Right cardiac atrium (tissue), 5 donors: ENCODE measurements around the gene CAV2. TPM values are rescaled to one million over a fixed set of nuclear protein-coding genes. Genes with fewer than 3 reads are reported as not detected.

Source experiments
- ATAC-seq, 2 donors: fragments of 200-7000 bp; cut with Tn5 transposase; one replicate each; pipeline versions ENCODE4 v1.8.0 to v1.9.1; 2020; ENCODE audit warnings: moderate library complexity in 2 of 2, mild to moderate bottlenecking in 1 of 2
- DNase-seq, 3 donors: peaks; one replicate each; pipeline ENCODE4 v3.0.0-alpha.2; 2020
- H3K27ac ChIP-seq: one replicate; pipeline ENCODE4 v1.5.1; 2013; ENCODE audit warnings: mild to moderate bottlenecking, low read length, control low read depth, moderate library complexity
- H3K27me3 ChIP-seq: one replicate; pipeline ENCODE4 v1.6.1; 2013; ENCODE audit not compliant: control insufficient read depth, insufficient read depth
- H3K4me1 ChIP-seq: one replicate; pipeline ENCODE4 v1.6.1; 2013; ENCODE audit warnings: low read length; ENCODE audit not compliant: control insufficient read depth, insufficient read depth
- H3K4me3 ChIP-seq: one replicate; pipeline ENCODE4 v1.5.1; 2013; ENCODE audit warnings: low read length, control low read depth
- H3K9me3 ChIP-seq: one replicate; pipeline ENCODE4 v1.6.1; 2013; ENCODE audit warnings: low read length; ENCODE audit not compliant: control insufficient read depth
- WGBS: extraction: QIAGEN DNeasy Blood & Tissue Kit; methylation state at CpG from one replicate; pipeline ENCODE4 v1.1.7; 2013; 5-methylcytosine and 5-hydroxymethylcytosine counted together
- intact Hi-C, 4 donors: fragments of 100-400 bp; cut with DNase I; formaldehyde crosslinking; loops; one replicate each; pipeline versions ENCODE4 v1.11.0 to v1.14.0; 2022 to 2023
- polyA plus RNA-seq: library from polyadenylated mRNA; stranded (reverse); fragments of 200-250 nt; gene quantifications from one replicate; pipeline ENCODE4 v1.2.3, GENCODE V29; 2013
- total RNA-seq, 4 donors: library from RNA; stranded (reverse); fragmentation: NEBNext Ultra II Directional; extraction: Animal tissue kit (Norgen Biotek cat#: 25700); gene quantifications; one replicate each; pipeline ENCODE4 v1.2.1, GENCODE V29; 2021
- donor health status: healthy with polysubstance abuse.
- donor health status: DM: no; HTN: yes; CAD: no.
- donor health status: DM: no; HTN: no; CAD: no.
- donor health status: DM: no; HTN: yes; CAD: no; lungs with severe emphysema.
- donor health status: DM: yes; HTN: yes; CAD: no.

CAV2 gene
- total and polyA plus RNA-seq, 5 donors: 136 to 233 (median 186) TPM

DNA sequence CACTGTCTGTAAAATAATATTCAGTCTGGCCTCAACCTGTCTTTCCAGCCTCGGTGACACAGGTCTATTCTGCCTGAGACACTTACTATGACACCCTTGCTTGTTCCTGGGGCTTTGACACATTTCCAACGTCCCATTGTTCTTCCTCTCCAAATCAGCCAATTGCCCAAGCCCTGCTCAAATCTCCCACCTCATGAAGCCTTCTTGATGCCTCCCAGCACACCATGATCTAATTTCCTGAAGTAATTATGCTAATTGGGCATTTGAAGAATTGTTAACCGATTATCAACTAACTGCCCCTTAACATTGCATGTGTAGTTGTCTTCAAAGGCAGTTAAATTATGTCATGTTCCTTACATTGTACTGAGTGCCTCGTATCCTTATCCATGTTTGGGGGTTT, 58.4 kb downstream of the CAV2 start:
- intact Hi-C loops: no loop called here
- DNase-seq: no peak
- no peak for ATAC-seq
- Histone ChIP-seq H3K4me1 (peaks cover 15% of the 10 kb centered on the region), H3K27me3 (no peaks in the 10 kb centered on the region), H3K27ac (peak overlapping the region; percentile 32), H3K4me3 (no peak overlapping the region), H3K9me3 (no peaks in the 10 kb centered on the region)
- WGBS: 65% methylated on average over 4 of the region's 4 CpGs

Other genes starting within 250 kb of the CAV2 start
- 100 to 1,000 TPM; 298 to 502 (median 380) TPM for gene CAV1, start 25.3 kb downstream of the CAV2 start, total RNA-seq
- 269 TPM for gene CAV1, start 25.3 kb downstream of the CAV2 start, polyA plus RNA-seq
- gene MET, start 172.5 kb downstream of the CAV2 start, total RNA-seq: 10 to 100 TPM in 3 of 4 donors, 1 to 10 TPM in 1; 8.4 to 20.0 (median 14.7) TPM
- gene MET, start 172.5 kb downstream of the CAV2 start, polyA plus RNA-seq: 4.1 TPM